Caco-2 (cell line): Measurements from ENCODE around the gene NEIL3. TPM values are rescaled to one million over a fixed set of nuclear protein-coding genes. Genes with fewer than 3 reads are reported as not detected.

Experiments
- BruUV-seq: library from RNA; stranded (reverse); fragments of 400-500 nt; replicated peaks from 2 replicates; lab custom pipeline; 2021; lab: Mats Ljungman, UMichigan
- CTCF ChIA-PET: fragments of 300-600 bp; sonication (Branson Sonifier 250); formaldehyde crosslinking; loops from one replicate; lab custom pipeline; 2022; ENCODE audit warnings: antibody characterized with exemption; lab: Charles Lee
- POLR2A ChIA-PET: fragments of 300-600 bp; sonication (Branson Sonifier 250); formaldehyde crosslinking; loops from one replicate; lab custom pipeline; 2022; ENCODE audit warnings: antibody characterized with exemption; lab: Charles Lee
- DNase-seq, 2 experiments: peaks; one replicate each; pipeline versions ENCODE4 v3.0.0 to v3.0.0-alpha.2; 2020 to 2022
- H3K27me3 ChIP-seq: replicated peaks from 2 replicates; pipeline ENCODE4 v1.6.0; 2011; ENCODE audit warnings: low read length; ENCODE audit not compliant: control insufficient read depth, insufficient read depth
- H3K36me3 ChIP-seq: 2 replicates; pipeline ENCODE4 v1.5.1; 2011; ENCODE audit warnings: low read length; ENCODE audit not compliant: control insufficient read depth, insufficient read depth
- H3K4me1 ChIP-seq: fragments of 250-450 bp; sonication (Bioruptor Pico); 2 replicates; pipeline ENCODE4 v1.5.1; 2020; ENCODE audit warnings: mild to moderate bottlenecking
- H3K4me3 ChIP-seq: 2 replicates; pipeline ENCODE4 v1.5.1; 2011; ENCODE audit warnings: low read depth, mild to moderate bottlenecking, control low read depth, low read length
- H3K9me3 ChIP-seq: fragments of 250-450 bp; sonication (Bioruptor Pico); 2 replicates; pipeline ENCODE4 v1.5.1; 2020; ENCODE audit warnings: mild to moderate bottlenecking, moderate library complexity
- H3K27ac Mint-ChIP-seq: one replicate; pipeline ENCODE4 v1.8.0; 2022; ENCODE audit warnings: mixed read lengths; ENCODE audit not compliant: unreplicated experiment
- H3K27me3 Mint-ChIP-seq: one replicate; pipeline ENCODE4 v1.8.0; 2022; ENCODE audit warnings: mixed read lengths; ENCODE audit not compliant: insufficient read depth, unreplicated experiment
- H3K36me3 Mint-ChIP-seq: one replicate; pipeline ENCODE4 v1.8.0; 2022; ENCODE audit warnings: mild to moderate bottlenecking, mixed read lengths; ENCODE audit not compliant: insufficient read depth, unreplicated experiment
- H3K4me1 Mint-ChIP-seq: one replicate; pipeline ENCODE4 v1.8.0; 2022; ENCODE audit warnings: low read depth, mixed read lengths; ENCODE audit not compliant: unreplicated experiment
- H3K4me3 Mint-ChIP-seq: one replicate; pipeline ENCODE4 v1.8.0; 2022; ENCODE audit warnings: mild to moderate bottlenecking, moderate library complexity, mixed read lengths; ENCODE audit not compliant: unreplicated experiment
- H3K9me3 Mint-ChIP-seq: one replicate; pipeline ENCODE4 v1.8.0; 2022; ENCODE audit warnings: mixed read lengths; ENCODE audit not compliant: unreplicated experiment
- intact Hi-C: fragments of 100-400 bp; cut with micrococcal nuclease; formaldehyde crosslinking; loops from one replicate; pipeline ENCODE4 v1.10.0; 2022; ENCODE audit not compliant: unreplicated experiment
- total RNA-seq: library from RNA; stranded (reverse); gene quantifications from 2 replicates; pipeline ENCODE4 v1.2.3, GENCODE V29; 2022
- TF ChIP-seq, protein P1 (sequence below), 2 experiments: fragments of 200-600 bp in 1 of 2; IDR thresholded peaks; 1 replicate in 1 of 2; 2 replicates in 1 of 2; pipeline versions ENCODE4 v1.5.1 to v1.8.0; 2011 to 2022; ENCODE audit warnings: antibody characterized with exemption in 1 of 2, control low read depth in 1 of 2, inconsistent platforms in 1 of 2, low read depth in 1 of 2, low read length in 1 of 2, mild to moderate bottlenecking in 1 of 2, moderate library complexity in 1 of 2; ENCODE audit not compliant: insufficient read depth in 1 of 2, severe bottlenecking in 1 of 2, unreplicated experiment in 1 of 2

Gene NEIL3
- total RNA-seq, 1 experiment from 2014 or later, result 8.0 TPM

DNA sequence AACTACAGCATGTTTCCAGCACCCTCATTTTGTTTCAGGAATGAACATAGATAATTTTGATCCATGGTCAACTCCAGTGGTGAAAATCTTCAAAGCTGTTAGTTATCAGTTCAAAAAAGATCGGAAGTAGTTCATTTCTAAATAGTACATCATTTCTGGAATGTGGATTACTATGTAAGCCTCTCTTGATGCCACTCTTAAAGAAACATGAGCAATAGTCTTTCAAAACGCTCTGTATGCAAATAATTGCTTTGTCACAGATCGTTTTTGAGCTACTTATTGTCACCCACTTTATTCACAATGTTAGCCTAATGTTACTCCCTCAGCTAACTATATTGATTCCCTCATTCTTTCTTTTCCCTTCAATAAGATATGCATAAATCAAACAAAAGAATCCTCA lies 65.7 kb downstream of the NEIL3 start:
- no peak for DNase-seq
- TF ChIP-seq, protein P1, sequence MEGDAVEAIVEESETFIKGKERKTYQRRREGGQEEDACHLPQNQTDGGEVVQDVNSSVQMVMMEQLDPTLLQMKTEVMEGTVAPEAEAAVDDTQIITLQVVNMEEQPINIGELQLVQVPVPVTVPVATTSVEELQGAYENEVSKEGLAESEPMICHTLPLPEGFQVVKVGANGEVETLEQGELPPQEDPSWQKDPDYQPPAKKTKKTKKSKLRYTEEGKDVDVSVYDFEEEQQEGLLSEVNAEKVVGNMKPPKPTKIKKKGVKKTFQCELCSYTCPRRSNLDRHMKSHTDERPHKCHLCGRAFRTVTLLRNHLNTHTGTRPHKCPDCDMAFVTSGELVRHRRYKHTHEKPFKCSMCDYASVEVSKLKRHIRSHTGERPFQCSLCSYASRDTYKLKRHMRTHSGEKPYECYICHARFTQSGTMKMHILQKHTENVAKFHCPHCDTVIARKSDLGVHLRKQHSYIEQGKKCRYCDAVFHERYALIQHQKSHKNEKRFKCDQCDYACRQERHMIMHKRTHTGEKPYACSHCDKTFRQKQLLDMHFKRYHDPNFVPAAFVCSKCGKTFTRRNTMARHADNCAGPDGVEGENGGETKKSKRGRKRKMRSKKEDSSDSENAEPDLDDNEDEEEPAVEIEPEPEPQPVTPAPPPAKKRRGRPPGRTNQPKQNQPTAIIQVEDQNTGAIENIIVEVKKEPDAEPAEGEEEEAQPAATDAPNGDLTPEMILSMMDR (IDR thresholded peaks at IDR 0.05; ENCODE audit: insufficient read depth in 1 of 2, low read depth in 1 of 2, low read length in 1 of 2, severe bottlenecking in 1 of 2, unreplicated experiment in 1 of 2), result no peak
- Mint-ChIP-seq H3K27me3 (peaks cover 12% of the 10 kb centered on the region), H3K36me3 (no peaks in the 10 kb centered on the region), H3K4me3 (no peak overlapping the region), H3K4me1 (no peaks in the 10 kb centered on the region), H3K27ac (no peak overlapping the region), H3K9me3 (no peaks in the 10 kb centered on the region)
- Histone ChIP-seq H3K27me3 (no peaks in the 10 kb centered on the region), H3K4me3 (no peak overlapping the region), H3K9me3 (no peaks in the 10 kb centered on the region), H3K36me3 (no peaks in the 10 kb centered on the region), H3K4me1 (no peaks in the 10 kb centered on the region)
- intact Hi-C loops, result no loop called here
- ChIA-PET CTCF (no interaction called here), POLR2A (no interaction called here)
- BruUV-seq, result no TSS peak

DNA sequence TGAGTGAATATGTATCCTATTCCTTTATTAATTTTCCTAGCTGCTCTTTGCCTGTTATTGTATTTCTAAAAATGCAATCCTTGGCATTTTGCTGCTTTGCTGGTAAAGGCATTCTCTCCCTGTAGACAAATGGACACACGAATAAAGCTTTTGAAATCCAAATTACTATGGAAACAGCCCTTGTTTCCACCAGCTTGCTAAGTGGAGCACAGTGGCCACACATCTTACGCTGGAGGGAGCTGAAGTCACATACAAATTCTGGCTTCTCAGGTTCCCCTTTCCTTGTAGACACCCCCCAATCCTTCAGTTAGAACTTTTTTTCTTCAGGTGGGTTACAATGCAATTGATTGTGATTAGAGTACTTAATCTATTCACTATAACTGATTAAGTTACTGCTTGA lies 66.3 kb downstream of the NEIL3 start:
- H3K27ac Mint-ChIP-seq, result no peak overlapping the region
- no peaks in the 10 kb centered on the region for H3K9me3 Mint-ChIP-seq
- no peak overlapping the region for H3K4me3 Mint-ChIP-seq
- H3K9me3 ChIP-seq, result no peaks in the 10 kb centered on the region
- DNase-seq, result no peak
- H3K27me3 ChIP-seq, result no peaks in the 10 kb centered on the region
- no peaks in the 10 kb centered on the region for H3K36me3 ChIP-seq
- H3K36me3 Mint-ChIP-seq, result no peaks in the 10 kb centered on the region
- intact Hi-C loops, result no loop called here
- BruUV-seq, result no TSS peak
- no peak overlapping the region for H3K4me3 ChIP-seq
- H3K27me3 Mint-ChIP-seq, result peaks cover 12% of the 10 kb centered on the region
- ChIA-PET POLR2A (no interaction called here), CTCF (no interaction called here)
- H3K4me1 Mint-ChIP-seq, result no peaks in the 10 kb centered on the region
- TF ChIP-seq, protein P1 (IDR thresholded peaks at IDR 0.05; ENCODE audit: insufficient read depth in 1 of 2, low read depth in 1 of 2, low read length in 1 of 2, severe bottlenecking in 1 of 2, unreplicated experiment in 1 of 2), result peak in 1 of 2 experiments; percentile 30
- no peaks in the 10 kb centered on the region for H3K4me1 ChIP-seq

DNA sequence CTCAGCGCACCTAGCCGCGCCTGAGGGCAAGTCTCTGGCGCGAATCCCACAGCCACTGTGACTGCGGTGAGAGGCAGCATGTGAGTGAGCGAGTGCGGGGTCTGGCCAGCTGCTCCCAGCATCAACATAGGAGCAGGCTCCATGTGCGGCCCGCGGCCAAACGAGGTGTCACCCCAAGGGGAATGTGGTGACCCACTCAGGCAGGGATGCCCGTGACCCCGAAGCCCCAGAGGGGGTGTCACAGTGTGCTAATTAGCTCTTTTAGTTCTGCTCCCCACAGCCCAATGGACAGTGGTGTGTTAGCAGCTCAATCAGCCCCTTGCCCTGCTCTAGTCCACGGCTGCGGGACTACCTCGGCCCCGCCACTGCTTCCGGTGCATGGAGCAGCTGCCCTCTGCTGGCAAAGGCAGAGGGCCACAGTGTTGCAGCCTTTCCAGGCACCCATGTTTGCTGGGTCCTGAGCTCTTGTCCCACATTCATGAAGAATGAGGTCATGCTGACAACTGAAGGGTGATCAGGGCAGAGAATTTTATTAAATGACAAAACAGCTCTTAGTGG lies 71.1 kb downstream of the NEIL3 start:
- ChIA-PET CTCF (interaction anchor here (0.6 kb wide), 1 partner anchor 328 kb away, joined by 3 read pairs; no protein-coding TSS in a partner anchor), POLR2A (no interaction called here)
- Histone ChIP-seq H3K36me3 (no peaks in the 10 kb centered on the region), H3K4me1 (no peaks in the 10 kb centered on the region), H3K9me3 (no peaks in the 10 kb centered on the region), H3K27me3 (no peaks in the 10 kb centered on the region), H3K4me3 (no peak overlapping the region)
- Mint-ChIP-seq H3K4me1 (no peaks in the 10 kb centered on the region), H3K9me3 (no peaks in the 10 kb centered on the region), H3K27ac (no peak overlapping the region), H3K4me3 (no peak overlapping the region), H3K36me3 (no peaks in the 10 kb centered on the region), H3K27me3 (peaks cover 8% of the 10 kb centered on the region)
- DNase-seq, result no peak
- intact Hi-C loops, result no loop called here
- no TSS peak for BruUV-seq
- TF ChIP-seq, protein P1 (IDR thresholded peaks at IDR 0.05; ENCODE audit: insufficient read depth in 1 of 2, low read depth in 1 of 2, low read length in 1 of 2, severe bottlenecking in 1 of 2, unreplicated experiment in 1 of 2), result no peak
